ENCODE measurements around the gene TMED9. TPM values are rescaled to one million over a fixed set of nuclear protein-coding genes. Genes with fewer than 3 reads are reported as not detected.

TMED9 gene
- total RNA-seq, 2 donors from 2014 or later, result 49.6 to 63.8 TPM

DNA sequence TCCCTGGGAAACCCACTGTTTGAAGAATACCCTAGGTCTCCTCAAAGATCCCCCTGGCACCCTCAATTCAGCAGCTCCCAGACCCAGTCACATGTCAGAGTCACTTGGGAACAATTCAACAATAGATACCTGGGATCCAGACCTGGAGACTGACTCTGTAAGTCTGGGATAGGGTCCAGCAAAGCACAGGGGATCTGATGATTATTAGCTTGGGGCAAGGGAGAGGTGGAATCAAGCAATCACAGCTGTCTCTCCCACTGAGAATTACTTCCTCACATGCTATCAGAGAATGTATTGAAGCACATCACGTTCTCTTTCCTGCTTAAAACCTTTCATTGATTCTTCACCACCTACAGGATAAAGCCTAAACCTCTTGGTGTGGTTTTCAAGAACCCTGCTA, 43.5 kb upstream of the TMED9 start:
- Histone ChIP-seq H3K36me3 (no peaks in the 10 kb centered on the region), H3K4me1 (peaks cover 0 to 64% of the 10 kb centered on the region in 2 donors), H3K27me3 (no peaks in the 10 kb centered on the region), H3K27ac (no peak overlapping the region), H3K9me3 (no peaks in the 10 kb centered on the region), H3K4me3 (no peak overlapping the region)
- TF ChIP-seq, protein P1, sequence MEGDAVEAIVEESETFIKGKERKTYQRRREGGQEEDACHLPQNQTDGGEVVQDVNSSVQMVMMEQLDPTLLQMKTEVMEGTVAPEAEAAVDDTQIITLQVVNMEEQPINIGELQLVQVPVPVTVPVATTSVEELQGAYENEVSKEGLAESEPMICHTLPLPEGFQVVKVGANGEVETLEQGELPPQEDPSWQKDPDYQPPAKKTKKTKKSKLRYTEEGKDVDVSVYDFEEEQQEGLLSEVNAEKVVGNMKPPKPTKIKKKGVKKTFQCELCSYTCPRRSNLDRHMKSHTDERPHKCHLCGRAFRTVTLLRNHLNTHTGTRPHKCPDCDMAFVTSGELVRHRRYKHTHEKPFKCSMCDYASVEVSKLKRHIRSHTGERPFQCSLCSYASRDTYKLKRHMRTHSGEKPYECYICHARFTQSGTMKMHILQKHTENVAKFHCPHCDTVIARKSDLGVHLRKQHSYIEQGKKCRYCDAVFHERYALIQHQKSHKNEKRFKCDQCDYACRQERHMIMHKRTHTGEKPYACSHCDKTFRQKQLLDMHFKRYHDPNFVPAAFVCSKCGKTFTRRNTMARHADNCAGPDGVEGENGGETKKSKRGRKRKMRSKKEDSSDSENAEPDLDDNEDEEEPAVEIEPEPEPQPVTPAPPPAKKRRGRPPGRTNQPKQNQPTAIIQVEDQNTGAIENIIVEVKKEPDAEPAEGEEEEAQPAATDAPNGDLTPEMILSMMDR (IDR thresholded peaks at IDR 0.05), result no peak
- no peak for DNase-seq (ENCODE audit: low spot score)

DNA sequence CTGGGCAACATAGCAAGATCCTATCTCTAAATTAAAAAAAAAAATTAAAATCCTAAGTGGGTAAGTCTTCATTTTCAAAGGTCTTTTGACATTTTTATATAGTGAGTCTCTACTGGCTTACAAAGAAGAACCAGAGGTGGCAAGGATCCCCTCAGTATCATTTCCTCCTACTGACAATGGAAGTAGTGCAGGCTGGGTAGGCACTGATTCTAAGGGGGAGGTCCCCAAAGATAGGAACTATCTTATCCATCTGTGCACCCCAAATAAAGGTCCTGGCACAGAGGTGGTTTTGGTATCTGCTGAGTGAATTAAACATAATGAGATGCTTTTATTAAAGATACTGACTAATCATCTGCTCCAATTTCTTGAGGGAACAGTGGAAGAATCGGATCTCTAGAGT, 41.9 kb upstream of the TMED9 start:
- no peak for DNase-seq (ENCODE audit: low spot score)
- no peaks in the 10 kb centered on the region for H3K27me3 ChIP-seq
- no peaks in the 10 kb centered on the region for H3K9me3 ChIP-seq
- H3K27ac ChIP-seq, result no peak overlapping the region
- no peaks in the 10 kb centered on the region for H3K36me3 ChIP-seq
- peaks cover 0 to 60% of the 10 kb centered on the region in 2 donors for H3K4me1 ChIP-seq
- H3K4me3 ChIP-seq, result no peak overlapping the region
- TF ChIP-seq, protein P1 (IDR thresholded peaks at IDR 0.05), result no peak

DNA sequence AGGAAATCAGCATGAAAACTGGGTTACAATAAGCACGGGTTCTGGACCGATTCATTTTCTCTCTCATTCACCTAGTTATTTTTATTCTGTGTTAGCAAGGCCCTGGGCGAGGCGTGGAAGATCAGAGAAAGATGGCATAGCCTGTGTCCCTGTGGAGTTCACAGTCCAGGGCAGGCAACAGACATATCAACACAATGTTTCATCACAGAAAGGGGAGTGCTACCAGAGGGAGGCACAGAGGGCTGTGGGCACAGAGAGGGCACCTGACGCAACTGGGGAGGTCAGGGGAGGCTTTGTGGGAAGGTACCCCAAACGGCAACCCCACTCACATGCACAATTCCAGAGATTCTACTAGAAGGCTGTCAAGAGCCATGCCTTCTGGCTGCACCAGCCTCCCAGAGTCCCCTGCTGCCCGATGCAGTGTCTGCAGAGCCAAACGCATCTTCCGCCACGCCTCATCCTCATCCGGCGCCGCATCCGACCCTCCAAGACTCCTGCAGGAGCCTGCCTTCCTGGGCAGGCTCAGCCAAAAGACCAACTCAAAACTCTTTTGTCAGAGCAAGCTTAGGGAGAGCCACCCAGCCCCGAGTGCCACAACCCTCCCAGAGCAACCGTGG, 39.1 kb upstream of the TMED9 start:
- peak overlapping the region; percentile 96 for H3K4me3 ChIP-seq
- H3K4me1 ChIP-seq, result peaks cover 0 to 37% of the 10 kb centered on the region in 2 donors
- DNase-seq (ENCODE audit: low spot score), result no peak
- H3K36me3 ChIP-seq, result no peaks in the 10 kb centered on the region
- H3K27me3 ChIP-seq, result no peaks in the 10 kb centered on the region
- TF ChIP-seq, protein P1 (IDR thresholded peaks at IDR 0.05), result no peak
- H3K27ac ChIP-seq, result peak overlapping the region in 1 of 2 donors; percentile 88
- no peaks in the 10 kb centered on the region for H3K9me3 ChIP-seq

DNA sequence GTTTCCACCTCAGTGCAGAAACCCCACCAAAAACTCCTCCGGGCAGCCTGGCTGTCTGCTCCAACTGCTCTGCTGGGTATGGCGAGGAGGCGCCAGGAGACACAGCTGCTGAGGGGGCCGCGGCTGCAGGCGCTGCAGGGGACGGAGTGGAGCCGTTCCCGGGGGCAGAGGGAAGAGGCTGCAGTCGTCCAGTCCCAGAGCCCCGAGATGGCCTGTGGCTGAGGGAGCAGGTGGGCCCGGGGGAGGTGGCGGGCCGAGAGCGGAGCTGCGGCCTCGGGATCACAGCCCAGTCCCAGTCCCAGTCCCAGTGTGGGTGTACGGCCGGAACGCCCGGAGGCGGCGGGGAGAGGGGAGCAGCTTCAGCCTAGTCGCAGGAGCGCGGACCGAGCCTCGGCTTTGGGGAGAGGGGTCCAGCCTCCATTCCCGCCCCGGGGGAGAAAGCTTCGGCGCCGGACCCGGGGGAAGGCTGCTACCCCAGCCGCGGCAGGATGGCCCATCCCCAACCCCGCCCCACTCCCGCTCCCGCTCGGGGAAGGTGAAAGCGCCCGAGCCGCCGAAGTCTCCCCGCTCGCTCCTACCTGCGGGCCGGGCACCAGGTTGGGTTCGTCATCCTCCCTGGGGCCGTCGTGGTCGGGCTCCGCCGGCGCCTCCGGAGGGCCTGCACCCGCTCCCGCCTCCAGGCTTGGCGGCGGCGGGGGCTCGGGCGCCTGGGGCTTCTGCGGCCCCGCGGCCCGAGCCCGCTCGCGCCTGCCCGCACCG, 38.2 kb upstream of the TMED9 start:
- Histone ChIP-seq H3K27ac (peak overlapping the region; percentile 86 to 88), H3K9me3 (no peaks in the 10 kb centered on the region), H3K4me1 (peaks cover 0 to 28% of the 10 kb centered on the region in 2 donors), H3K4me3 (peak overlapping the region; percentile 96), H3K36me3 (no peaks in the 10 kb centered on the region), H3K27me3 (no peaks in the 10 kb centered on the region)
- TF ChIP-seq, protein P1 (IDR thresholded peaks at IDR 0.05), result no peak
- DNase-seq (ENCODE audit: low spot score), result no peak

DNA sequence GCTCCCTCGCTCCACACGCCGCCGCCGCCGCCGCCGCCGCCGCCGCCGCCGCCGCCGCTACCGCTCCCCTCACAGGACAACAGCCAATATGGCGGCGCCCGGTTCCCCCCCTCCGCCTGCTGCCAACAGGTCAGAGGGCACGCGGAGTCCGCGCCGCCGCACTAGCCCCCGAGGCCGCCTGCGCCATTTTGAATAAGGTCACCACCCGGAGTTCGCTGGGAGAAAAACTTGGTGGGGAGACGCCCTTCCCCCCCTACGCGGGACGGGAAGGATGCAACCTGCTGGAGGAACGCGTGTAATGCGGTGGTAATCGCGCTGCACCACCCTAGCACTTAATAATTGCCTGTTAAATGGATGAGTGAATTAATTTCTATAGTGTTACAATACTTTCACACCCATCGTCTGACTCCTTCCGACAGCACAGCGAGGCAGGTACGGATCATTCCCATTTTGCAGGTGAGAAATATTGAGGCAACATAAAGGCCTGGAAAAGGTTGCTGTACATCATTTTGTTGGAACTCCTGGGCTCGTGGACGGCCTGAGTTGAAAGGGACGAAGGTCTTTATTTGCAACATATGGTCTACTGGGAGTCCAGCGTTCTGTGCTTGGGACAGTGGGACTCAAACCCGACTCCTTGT, 37.4 kb upstream of the TMED9 start, which contains the start of gene FAM193B:
FAM193B (minus strand) TSS at position 90 of the 638 bp plus-strand sequence. CDS start 105 bp downstream, outside the sequence.
- peaks cover 0 to 28% of the 10 kb centered on the region in 2 donors for H3K4me1 ChIP-seq

More for the DNA sequence above, 37.4 kb upstream of the TMED9 start, which contains the start of gene FAM193B:
- H3K27ac ChIP-seq, result peak within 1 kb of the TSS; percentile 86 to 88
- H3K36me3 ChIP-seq, result no peaks in the 10 kb centered on the region
- H3K9me3 ChIP-seq, result no peaks in the 10 kb centered on the region
- no peaks in the 10 kb centered on the region for H3K27me3 ChIP-seq
- DNase-seq (ENCODE audit: low spot score), result peak; percentile 97
- peak within 1 kb of the TSS; percentile 96 for H3K4me3 ChIP-seq
- TF ChIP-seq, protein P1 (IDR thresholded peaks at IDR 0.05), result no peak

Measured in right atrium auricular region (tissue), 2 donors.